Raji (cell line): Measurements from ENCODE around the gene TPRA1.

Experiments
- POLR2A ChIP-seq: IDR thresholded peaks from 2 replicates; pipeline ENCODE4 v1.6.1; 2011; ENCODE audit warnings: low read depth, low read length, control low read depth; ENCODE audit not compliant: insufficient read depth

Gene TPRA1

GRCh38 chr3:127529346-127530188 lies 61.0 kb downstream of the TPRA1 start:
- no peak for TF ChIP-seq POLR2A

GRCh38 chr3:127525373-127525772 lies 65.2 kb downstream of the TPRA1 start:
- TF ChIP-seq POLR2A, result no peak

- no peak for TF ChIP-seq POLR2A
Observed at GRCh38 chr3:127524296-127524896, 66.1 kb downstream of the TPRA1 start.
